ENCODE measurements around the gene ATP5F1C. TPM values are rescaled to one million over a fixed set of nuclear protein-coding genes. Genes with fewer than 3 reads are reported as not detected.

The ATP5F1C gene
- total RNA-seq, 1 experiment from 2014 or later, result 288 TPM

DNA sequence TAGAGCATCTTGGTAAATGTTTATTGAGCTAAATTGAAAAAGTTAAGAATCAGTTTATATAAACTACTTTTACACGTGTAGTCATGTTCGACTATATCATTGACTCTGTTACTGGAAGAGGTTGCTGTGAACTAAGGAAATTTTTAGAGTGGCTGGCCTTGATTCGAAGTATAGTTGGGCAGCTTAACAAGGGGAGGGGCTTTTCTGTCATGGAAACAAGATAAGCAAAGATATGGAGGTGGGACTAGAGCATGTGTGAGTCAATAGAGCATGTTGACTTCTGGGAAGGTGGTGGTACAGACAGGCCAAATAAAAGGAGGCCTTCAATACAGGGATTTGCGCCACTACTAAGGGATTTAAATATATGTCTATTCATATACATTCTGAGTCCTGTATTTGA lies 7.6 kb downstream of the ATP5F1C start:
- no peak overlapping the region for H3K27ac Mint-ChIP-seq
- DNase-seq (ENCODE audit: low spot score) (no peak), ATAC-seq (no peak)
- TF ChIP-seq ZNF671 (CRISPR knock-in tag; IDR thresholded peaks at IDR 0.05), result no peak
- TF ChIP-seq, protein P1, sequence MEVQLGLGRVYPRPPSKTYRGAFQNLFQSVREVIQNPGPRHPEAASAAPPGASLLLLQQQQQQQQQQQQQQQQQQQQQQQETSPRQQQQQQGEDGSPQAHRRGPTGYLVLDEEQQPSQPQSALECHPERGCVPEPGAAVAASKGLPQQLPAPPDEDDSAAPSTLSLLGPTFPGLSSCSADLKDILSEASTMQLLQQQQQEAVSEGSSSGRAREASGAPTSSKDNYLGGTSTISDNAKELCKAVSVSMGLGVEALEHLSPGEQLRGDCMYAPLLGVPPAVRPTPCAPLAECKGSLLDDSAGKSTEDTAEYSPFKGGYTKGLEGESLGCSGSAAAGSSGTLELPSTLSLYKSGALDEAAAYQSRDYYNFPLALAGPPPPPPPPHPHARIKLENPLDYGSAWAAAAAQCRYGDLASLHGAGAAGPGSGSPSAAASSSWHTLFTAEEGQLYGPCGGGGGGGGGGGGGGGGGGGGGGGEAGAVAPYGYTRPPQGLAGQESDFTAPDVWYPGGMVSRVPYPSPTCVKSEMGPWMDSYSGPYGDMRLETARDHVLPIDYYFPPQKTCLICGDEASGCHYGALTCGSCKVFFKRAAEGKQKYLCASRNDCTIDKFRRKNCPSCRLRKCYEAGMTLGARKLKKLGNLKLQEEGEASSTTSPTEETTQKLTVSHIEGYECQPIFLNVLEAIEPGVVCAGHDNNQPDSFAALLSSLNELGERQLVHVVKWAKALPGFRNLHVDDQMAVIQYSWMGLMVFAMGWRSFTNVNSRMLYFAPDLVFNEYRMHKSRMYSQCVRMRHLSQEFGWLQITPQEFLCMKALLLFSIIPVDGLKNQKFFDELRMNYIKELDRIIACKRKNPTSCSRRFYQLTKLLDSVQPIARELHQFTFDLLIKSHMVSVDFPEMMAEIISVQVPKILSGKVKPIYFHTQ (CRISPR knock-in tag; IDR thresholded peaks at IDR 0.05), result no peak
- TF ChIP-seq, protein P2, sequence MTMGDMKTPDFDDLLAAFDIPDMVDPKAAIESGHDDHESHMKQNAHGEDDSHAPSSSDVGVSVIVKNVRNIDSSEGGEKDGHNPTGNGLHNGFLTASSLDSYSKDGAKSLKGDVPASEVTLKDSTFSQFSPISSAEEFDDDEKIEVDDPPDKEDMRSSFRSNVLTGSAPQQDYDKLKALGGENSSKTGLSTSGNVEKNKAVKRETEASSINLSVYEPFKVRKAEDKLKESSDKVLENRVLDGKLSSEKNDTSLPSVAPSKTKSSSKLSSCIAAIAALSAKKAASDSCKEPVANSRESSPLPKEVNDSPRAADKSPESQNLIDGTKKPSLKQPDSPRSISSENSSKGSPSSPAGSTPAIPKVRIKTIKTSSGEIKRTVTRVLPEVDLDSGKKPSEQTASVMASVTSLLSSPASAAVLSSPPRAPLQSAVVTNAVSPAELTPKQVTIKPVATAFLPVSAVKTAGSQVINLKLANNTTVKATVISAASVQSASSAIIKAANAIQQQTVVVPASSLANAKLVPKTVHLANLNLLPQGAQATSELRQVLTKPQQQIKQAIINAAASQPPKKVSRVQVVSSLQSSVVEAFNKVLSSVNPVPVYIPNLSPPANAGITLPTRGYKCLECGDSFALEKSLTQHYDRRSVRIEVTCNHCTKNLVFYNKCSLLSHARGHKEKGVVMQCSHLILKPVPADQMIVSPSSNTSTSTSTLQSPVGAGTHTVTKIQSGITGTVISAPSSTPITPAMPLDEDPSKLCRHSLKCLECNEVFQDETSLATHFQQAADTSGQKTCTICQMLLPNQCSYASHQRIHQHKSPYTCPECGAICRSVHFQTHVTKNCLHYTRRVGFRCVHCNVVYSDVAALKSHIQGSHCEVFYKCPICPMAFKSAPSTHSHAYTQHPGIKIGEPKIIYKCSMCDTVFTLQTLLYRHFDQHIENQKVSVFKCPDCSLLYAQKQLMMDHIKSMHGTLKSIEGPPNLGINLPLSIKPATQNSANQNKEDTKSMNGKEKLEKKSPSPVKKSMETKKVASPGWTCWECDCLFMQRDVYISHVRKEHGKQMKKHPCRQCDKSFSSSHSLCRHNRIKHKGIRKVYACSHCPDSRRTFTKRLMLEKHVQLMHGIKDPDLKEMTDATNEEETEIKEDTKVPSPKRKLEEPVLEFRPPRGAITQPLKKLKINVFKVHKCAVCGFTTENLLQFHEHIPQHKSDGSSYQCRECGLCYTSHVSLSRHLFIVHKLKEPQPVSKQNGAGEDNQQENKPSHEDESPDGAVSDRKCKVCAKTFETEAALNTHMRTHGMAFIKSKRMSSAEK (CRISPR knock-in tag; IDR thresholded peaks at IDR 0.05; ENCODE audit: borderline replicate concordance), result no peak
- TF ChIP-seq TCF7 (CRISPR knock-in tag; IDR thresholded peaks at IDR 0.05; ENCODE audit: low read depth), result no peak
- no peak for TF ChIP-seq ESRRA (CRISPR knock-in tag; IDR thresholded peaks at IDR 0.05; ENCODE audit: borderline replicate concordance)
- no peak for TF ChIP-seq MXD4 (CRISPR knock-in tag; IDR thresholded peaks at IDR 0.05; ENCODE audit: borderline replicate concordance)
- TF ChIP-seq JUN (CRISPR knock-in tag; IDR thresholded peaks at IDR 0.05), result no peak
- no peak for TF ChIP-seq FOXP1 (CRISPR knock-in tag; IDR thresholded peaks at IDR 0.05; ENCODE audit: borderline replicate concordance)
- no peak for TF ChIP-seq ZNF317 (CRISPR knock-in tag; IDR thresholded peaks at IDR 0.05; ENCODE audit: borderline replicate concordance, low read depth)
- no peak for TF ChIP-seq NFATC4 (CRISPR knock-in tag; IDR thresholded peaks at IDR 0.05)
- TF ChIP-seq, protein P3, sequence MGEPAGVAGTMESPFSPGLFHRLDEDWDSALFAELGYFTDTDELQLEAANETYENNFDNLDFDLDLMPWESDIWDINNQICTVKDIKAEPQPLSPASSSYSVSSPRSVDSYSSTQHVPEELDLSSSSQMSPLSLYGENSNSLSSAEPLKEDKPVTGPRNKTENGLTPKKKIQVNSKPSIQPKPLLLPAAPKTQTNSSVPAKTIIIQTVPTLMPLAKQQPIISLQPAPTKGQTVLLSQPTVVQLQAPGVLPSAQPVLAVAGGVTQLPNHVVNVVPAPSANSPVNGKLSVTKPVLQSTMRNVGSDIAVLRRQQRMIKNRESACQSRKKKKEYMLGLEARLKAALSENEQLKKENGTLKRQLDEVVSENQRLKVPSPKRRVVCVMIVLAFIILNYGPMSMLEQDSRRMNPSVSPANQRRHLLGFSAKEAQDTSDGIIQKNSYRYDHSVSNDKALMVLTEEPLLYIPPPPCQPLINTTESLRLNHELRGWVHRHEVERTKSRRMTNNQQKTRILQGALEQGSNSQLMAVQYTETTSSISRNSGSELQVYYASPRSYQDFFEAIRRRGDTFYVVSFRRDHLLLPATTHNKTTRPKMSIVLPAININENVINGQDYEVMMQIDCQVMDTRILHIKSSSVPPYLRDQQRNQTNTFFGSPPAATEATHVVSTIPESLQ (CRISPR knock-in tag; IDR thresholded peaks at IDR 0.05), result no peak
- TF ChIP-seq, protein P4, sequence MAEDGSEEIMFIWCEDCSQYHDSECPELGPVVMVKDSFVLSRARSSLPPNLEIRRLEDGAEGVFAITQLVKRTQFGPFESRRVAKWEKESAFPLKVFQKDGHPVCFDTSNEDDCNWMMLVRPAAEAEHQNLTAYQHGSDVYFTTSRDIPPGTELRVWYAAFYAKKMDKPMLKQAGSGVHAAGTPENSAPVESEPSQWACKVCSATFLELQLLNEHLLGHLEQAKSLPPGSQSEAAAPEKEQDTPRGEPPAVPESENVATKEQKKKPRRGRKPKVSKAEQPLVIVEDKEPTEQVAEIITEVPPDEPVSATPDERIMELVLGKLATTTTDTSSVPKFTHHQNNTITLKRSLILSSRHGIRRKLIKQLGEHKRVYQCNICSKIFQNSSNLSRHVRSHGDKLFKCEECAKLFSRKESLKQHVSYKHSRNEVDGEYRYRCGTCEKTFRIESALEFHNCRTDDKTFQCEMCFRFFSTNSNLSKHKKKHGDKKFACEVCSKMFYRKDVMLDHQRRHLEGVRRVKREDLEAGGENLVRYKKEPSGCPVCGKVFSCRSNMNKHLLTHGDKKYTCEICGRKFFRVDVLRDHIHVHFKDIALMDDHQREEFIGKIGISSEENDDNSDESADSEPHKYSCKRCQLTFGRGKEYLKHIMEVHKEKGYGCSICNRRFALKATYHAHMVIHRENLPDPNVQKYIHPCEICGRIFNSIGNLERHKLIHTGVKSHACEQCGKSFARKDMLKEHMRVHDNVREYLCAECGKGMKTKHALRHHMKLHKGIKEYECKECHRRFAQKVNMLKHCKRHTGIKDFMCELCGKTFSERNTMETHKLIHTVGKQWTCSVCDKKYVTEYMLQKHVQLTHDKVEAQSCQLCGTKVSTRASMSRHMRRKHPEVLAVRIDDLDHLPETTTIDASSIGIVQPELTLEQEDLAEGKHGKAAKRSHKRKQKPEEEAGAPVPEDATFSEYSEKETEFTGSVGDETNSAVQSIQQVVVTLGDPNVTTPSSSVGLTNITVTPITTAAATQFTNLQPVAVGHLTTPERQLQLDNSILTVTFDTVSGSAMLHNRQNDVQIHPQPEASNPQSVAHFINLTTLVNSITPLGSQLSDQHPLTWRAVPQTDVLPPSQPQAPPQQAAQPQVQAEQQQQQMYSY (CRISPR knock-in tag; IDR thresholded peaks at IDR 0.05), result no peak
- TF ChIP-seq TP53 (CRISPR knock-in tag; IDR thresholded peaks at IDR 0.05), result no peak
- TF ChIP-seq, protein P5, sequence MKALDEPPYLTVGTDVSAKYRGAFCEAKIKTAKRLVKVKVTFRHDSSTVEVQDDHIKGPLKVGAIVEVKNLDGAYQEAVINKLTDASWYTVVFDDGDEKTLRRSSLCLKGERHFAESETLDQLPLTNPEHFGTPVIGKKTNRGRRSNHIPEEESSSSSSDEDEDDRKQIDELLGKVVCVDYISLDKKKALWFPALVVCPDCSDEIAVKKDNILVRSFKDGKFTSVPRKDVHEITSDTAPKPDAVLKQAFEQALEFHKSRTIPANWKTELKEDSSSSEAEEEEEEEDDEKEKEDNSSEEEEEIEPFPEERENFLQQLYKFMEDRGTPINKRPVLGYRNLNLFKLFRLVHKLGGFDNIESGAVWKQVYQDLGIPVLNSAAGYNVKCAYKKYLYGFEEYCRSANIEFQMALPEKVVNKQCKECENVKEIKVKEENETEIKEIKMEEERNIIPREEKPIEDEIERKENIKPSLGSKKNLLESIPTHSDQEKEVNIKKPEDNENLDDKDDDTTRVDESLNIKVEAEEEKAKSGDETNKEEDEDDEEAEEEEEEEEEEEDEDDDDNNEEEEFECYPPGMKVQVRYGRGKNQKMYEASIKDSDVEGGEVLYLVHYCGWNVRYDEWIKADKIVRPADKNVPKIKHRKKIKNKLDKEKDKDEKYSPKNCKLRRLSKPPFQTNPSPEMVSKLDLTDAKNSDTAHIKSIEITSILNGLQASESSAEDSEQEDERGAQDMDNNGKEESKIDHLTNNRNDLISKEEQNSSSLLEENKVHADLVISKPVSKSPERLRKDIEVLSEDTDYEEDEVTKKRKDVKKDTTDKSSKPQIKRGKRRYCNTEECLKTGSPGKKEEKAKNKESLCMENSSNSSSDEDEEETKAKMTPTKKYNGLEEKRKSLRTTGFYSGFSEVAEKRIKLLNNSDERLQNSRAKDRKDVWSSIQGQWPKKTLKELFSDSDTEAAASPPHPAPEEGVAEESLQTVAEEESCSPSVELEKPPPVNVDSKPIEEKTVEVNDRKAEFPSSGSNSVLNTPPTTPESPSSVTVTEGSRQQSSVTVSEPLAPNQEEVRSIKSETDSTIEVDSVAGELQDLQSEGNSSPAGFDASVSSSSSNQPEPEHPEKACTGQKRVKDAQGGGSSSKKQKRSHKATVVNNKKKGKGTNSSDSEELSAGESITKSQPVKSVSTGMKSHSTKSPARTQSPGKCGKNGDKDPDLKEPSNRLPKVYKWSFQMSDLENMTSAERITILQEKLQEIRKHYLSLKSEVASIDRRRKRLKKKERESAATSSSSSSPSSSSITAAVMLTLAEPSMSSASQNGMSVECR (CRISPR knock-in tag; IDR thresholded peaks at IDR 0.05; ENCODE audit: borderline replicate concordance), result no peak
- TF ChIP-seq, protein P6, sequence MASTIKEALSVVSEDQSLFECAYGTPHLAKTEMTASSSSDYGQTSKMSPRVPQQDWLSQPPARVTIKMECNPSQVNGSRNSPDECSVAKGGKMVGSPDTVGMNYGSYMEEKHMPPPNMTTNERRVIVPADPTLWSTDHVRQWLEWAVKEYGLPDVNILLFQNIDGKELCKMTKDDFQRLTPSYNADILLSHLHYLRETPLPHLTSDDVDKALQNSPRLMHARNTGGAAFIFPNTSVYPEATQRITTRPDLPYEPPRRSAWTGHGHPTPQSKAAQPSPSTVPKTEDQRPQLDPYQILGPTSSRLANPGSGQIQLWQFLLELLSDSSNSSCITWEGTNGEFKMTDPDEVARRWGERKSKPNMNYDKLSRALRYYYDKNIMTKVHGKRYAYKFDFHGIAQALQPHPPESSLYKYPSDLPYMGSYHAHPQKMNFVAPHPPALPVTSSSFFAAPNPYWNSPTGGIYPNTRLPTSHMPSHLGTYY (CRISPR knock-in tag; IDR thresholded peaks at IDR 0.05), result no peak
- peaks cover 2% of the 10 kb centered on the region for H3K4me1 Mint-ChIP-seq
- peaks cover 41% of the 10 kb centered on the region for H3K36me3 Mint-ChIP-seq
- H3K9me3 Mint-ChIP-seq, result no peaks in the 10 kb centered on the region
- POLR2A ChIA-PET, result no interaction called here
- CTCF ChIA-PET, result no interaction called here
- H3K27me3 Mint-ChIP-seq (ENCODE audit: low read depth), result no peaks in the 10 kb centered on the region
- no peak overlapping the region for H3K4me3 Mint-ChIP-seq

All from WTC11 (cell line).